ENCODE measurements around the gene TRMT6.

Gene TRMT6

GRCh38 chr20:5899444-5899843, 50.9 kb downstream of the TRMT6 start:
- DNase-seq (ENCODE audit: extremely low spot score): no peak
- no peak for TF ChIP-seq CTCF (IDR thresholded peaks at IDR 0.05; ENCODE audit: control extremely low read depth, extremely low read depth, low read depth, missing control alignments)
- ChIA-PET CTCF (no interaction called here), POLR2A (no interaction called here)

DNA sequence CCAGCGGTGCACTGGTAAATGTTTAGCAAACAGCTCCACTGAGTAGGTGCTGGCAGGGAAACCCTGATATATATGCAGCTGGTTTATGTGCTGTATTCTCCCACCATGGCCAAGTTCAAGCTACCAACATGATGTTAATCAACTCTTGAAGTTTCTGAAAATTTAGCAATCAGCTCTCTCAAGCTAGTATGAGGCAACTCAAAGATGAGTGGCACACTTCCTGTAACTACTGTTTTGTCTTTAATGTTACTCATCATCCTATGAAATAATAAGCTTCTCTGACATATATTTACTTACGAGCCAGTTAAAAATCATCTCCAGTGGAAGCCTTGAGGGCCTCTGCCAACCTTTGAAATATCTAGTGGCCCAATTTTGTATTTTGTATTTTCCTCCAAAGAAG, 54.7 kb downstream of the TRMT6 start:
- no peak for DNase-seq (ENCODE audit: extremely low spot score)
- ChIA-PET CTCF (interaction anchor here (2.1 kb wide), 1 partner anchor 15 kb away, joined by 4 read pairs; no protein-coding TSS in a partner anchor), POLR2A (no interaction called here)
- no peak for TF ChIP-seq CTCF (IDR thresholded peaks at IDR 0.05; ENCODE audit: control extremely low read depth, extremely low read depth, low read depth, missing control alignments)

DNA sequence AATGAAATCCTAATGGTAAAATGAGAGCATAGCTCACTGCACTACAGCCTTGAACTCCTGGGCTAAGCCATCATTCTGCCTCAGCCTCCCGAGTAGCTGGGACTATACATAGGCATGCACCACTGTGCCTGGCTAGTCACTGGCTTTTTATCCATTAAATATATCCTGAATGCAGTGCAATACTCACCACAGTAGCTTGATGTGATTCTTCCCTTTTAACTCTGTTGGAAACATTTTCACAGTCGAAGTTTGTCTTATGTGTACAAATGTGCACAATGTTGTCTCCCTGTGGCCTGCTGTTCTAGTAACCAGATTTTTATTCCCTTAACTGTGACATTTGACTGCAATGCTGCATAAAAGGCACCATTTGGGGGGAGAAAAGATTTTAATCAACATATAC, 56.7 kb downstream of the TRMT6 start:
- DNase-seq (ENCODE audit: extremely low spot score): no peak
- TF ChIP-seq CTCF (IDR thresholded peaks at IDR 0.05; ENCODE audit: control extremely low read depth, extremely low read depth, low read depth, missing control alignments): no peak
- ChIA-PET CTCF (interaction anchor here (1.6 kb wide), 1 partner anchor 16 kb away, joined by 3 read pairs; no protein-coding TSS in a partner anchor), POLR2A (no interaction called here)

- DNase-seq (ENCODE audit: extremely low spot score): no peak
- ChIA-PET POLR2A (no interaction called here), CTCF (interaction anchor here (1.6 kb wide), 1 partner anchor 15 kb away, joined by 3 read pairs; no protein-coding TSS in a partner anchor)
- no peak for TF ChIP-seq CTCF (IDR thresholded peaks at IDR 0.05; ENCODE audit: control extremely low read depth, extremely low read depth, low read depth, missing control alignments)
These were observed 57.3 kb downstream of the TRMT6 start for GRCh38 chr20:5893052-5893451.

DNA sequence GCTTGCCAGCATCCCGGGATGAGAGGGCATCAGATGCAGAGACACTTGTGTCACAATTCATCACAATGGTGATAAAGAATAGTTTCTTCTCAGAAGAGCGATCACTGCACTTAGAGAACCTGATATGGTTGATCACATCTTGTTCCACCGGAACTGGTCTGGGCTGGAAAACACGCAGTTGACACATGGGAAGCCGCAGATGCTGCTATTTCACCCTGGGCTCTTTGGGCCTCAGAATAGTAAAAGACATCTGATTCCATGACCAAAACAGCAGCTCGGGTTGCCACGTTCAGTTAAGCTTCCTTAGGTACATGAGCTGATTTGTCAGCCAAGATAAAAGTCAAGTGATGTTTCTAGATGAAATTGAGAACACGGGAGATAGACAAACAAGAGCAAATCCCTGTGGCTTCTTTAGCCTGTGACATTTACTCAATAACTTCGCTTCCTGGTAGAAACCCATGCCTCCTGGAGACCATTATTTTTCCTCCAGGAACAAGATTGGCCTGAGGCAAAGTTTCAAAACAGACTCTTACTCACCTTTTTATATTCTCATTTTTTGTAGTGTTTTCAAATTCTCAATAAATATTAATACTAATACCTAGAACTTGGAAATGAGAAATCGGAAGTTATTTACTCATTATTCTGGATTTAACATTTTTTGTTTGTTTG, 59.4 kb downstream of the TRMT6 start:
- no peak for TF ChIP-seq CTCF (IDR thresholded peaks at IDR 0.05; ENCODE audit: control extremely low read depth, extremely low read depth, low read depth, missing control alignments)
- POLR2A ChIA-PET: no interaction called here
- DNase-seq (ENCODE audit: extremely low spot score): no peak
- CTCF ChIA-PET: no interaction called here

GRCh38 chr20:5888041-5888440, 62.3 kb downstream of the TRMT6 start:
- DNase-seq (ENCODE audit: extremely low spot score): no peak
- no peak for TF ChIP-seq CTCF (IDR thresholded peaks at IDR 0.05; ENCODE audit: control extremely low read depth, extremely low read depth, low read depth, missing control alignments)
- CTCF ChIA-PET: no interaction called here
- POLR2A ChIA-PET: no interaction called here
